Hepatocyte (in vitro differentiated cells): ENCODE measurements around the gene PRPF8. TPM values are rescaled to one million over a fixed set of nuclear protein-coding genes. Genes with fewer than 3 reads are reported as not detected.
"Not testable (repeated sequence)": the region's sequence is repeated elsewhere in the genome, so short reads cannot be mapped to it uniquely, and the experiment has no call there.

Experiments
- DNase-seq: peaks from one replicate; pipeline ENCODE4 v3.0.0-alpha.2; 2016; ENCODE audit warnings: low spot score
- H2AFZ ChIP-seq: fragments of 200-600 bp; sonication (generic); 2 replicates; pipeline ENCODE4 v1.6.0; 2016; ENCODE audit warnings: antibody characterized with exemption, mild to moderate bottlenecking
- H3K27ac ChIP-seq: fragments of 200-600 bp; sonication (generic); 2 replicates; pipeline ENCODE4 v1.5.1; 2016; ENCODE audit warnings: mild to moderate bottlenecking
- H3K27me3 ChIP-seq: fragments of 200-600 bp; sonication (generic); 2 replicates; pipeline ENCODE4 v1.6.1; 2016
- H3K36me3 ChIP-seq: fragments of 200-600 bp; sonication (generic); replicated peaks from 2 replicates; pipeline ENCODE4 v1.5.1; 2016; ENCODE audit warnings: low read depth; ENCODE audit not compliant: insufficient read depth
- H3K4me1 ChIP-seq: fragments of 200-600 bp; sonication (generic); 2 replicates; pipeline ENCODE4 v1.5.1; 2016; ENCODE audit warnings: mild to moderate bottlenecking, moderate library complexity; ENCODE audit not compliant: insufficient read depth
- H3K4me2 ChIP-seq: fragments of 200-600 bp; sonication (generic); 2 replicates; pipeline ENCODE4 v1.6.0; 2016
- H3K4me3 ChIP-seq: fragments of 200-600 bp; sonication (generic); 2 replicates; pipeline ENCODE4 v1.5.1; 2016; ENCODE audit warnings: mild to moderate bottlenecking
- H3K79me2 ChIP-seq: fragments of 200-600 bp; sonication (generic); 2 replicates; pipeline ENCODE4 v1.6.0; 2017; ENCODE audit warnings: mild to moderate bottlenecking
- H3K9me2 ChIP-seq: fragments of 200-600 bp; sonication (generic); replicated peaks from 2 replicates; pipeline ENCODE4 v1.6.0; 2017; ENCODE audit warnings: mild to moderate bottlenecking; ENCODE audit not compliant: insufficient read depth
- H3K9me3 ChIP-seq: fragments of 200-600 bp; sonication (generic); 2 replicates; pipeline ENCODE4 v1.5.1; 2016; ENCODE audit warnings: low read depth, mild to moderate bottlenecking
- H4K20me1 ChIP-seq: fragments of 200-600 bp; sonication (generic); 2 replicates; pipeline ENCODE4 v1.6.0; 2016; ENCODE audit warnings: mild to moderate bottlenecking; ENCODE audit not compliant: insufficient read depth, poor library complexity, severe bottlenecking
- CTCF ChIP-seq: fragments of 200-600 bp; sonication (generic); IDR thresholded peaks from 2 replicates; pipeline ENCODE4 v1.5.1; 2016; ENCODE audit warnings: antibody characterized with exemption, mild to moderate bottlenecking; ENCODE audit not compliant: poor library complexity
- EZH2 ChIP-seq: fragments of 200-600 bp; sonication (generic); IDR thresholded peaks from 2 replicates; pipeline ENCODE4 v1.6.1; 2016; ENCODE audit warnings: antibody characterized with exemption, mild to moderate bottlenecking, borderline replicate concordance
- EZH2phosphoT487 ChIP-seq: fragments of 200-600 bp; sonication (generic); IDR thresholded peaks from one replicate; pipeline ENCODE4 v1.6.1; 2018; ENCODE audit warnings: antibody characterized with exemption, mild to moderate bottlenecking, low read depth, moderate library complexity; ENCODE audit not compliant: unreplicated experiment, severe bottlenecking
- WGBS: methylation state at CpG from one replicate; pipeline ENCODE4 v1.1.6; 2016; ENCODE audit warnings: low lambda C conversion rate; ENCODE audit errors: missing lambda C conversion rate; 5-methylcytosine and 5-hydroxymethylcytosine counted together
- polyA plus RNA-seq: library from polyadenylated mRNA; unstranded; fragments of >200 nt; fragmentation: Nextera tagmentation; extraction: Ambion mirVana; gene quantifications from 2 replicates; pipeline ENCODE4 v1.2.1, GENCODE V29; 2016
- total RNA-seq: library from RNA; depleted of rRNA; stranded (reverse); fragments of >200 nt; gene quantifications from 2 replicates; pipeline ENCODE4 v1.2.3, GENCODE V29; 2014

The PRPF8 gene
- total and polyA plus RNA-seq, 2 experiments from 2014 or later, result 107 to 119 TPM

DNA sequence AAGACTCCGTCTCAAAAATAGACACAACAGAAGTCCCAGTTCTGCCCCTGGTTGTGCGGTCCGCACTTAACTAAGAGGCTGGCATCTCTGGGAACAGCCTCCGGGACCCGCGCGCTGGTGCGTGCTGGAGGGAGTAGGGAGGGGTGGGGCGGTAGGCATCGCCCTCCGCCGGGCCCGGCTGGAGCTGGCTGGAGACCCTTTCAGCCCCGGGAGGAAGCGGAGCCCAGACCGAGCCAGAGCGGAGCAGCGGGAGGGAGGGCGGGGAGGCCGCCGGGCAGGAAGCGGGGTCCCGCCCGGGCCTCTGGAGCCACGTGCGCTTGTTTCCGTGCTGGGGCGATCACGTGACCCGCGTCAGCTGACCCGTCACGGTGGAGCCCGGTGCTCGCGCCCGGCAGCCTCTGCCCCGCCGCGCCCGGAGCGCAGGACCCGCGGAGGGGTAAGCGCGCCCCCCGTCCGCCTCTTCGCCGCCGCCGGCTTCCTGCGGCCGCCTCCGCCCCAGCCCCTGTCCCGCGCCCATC, 39.7 kb upstream of the PRPF8 start, which contains the start of gene WDR81:
Gene WDR81 (plus strand): TSS at position 354 of the 518 bp plus-strand sequence. CDS start 256 bp downstream, outside the sequence.
- Histone ChIP-seq H3K4me3 (peak within 1 kb of the TSS; percentile 62), H3K79me2 (peaks cover 27% of the 10 kb centered on the region), H4K20me1 (no peaks in the 10 kb centered on the region), H3K27ac (peak within 1 kb of the TSS; percentile 80), H3K4me1 (peaks cover 15% of the 10 kb centered on the region), H3K9me2 (no peaks in the 10 kb centered on the region), H3K4me2 (peak within 1 kb of the TSS; percentile 100), H3K27me3 (no peaks in the 10 kb centered on the region), H2AFZ (peak within 1 kb of the TSS; percentile 99), H3K36me3 (no peaks in the 10 kb centered on the region), H3K9me3 (no peaks in the 10 kb centered on the region)
- 5% methylated on average over 3 of the region's 57 CpGs for WGBS
- no peak for TF ChIP-seq CTCF
- no peak for TF ChIP-seq EZH2
- no peak for TF ChIP-seq EZH2phosphoT487
- peak; percentile 95 for DNase-seq

- H3K27ac ChIP-seq, H3K9me3 ChIP-seq, H3K9me2 ChIP-seq, H3K4me3 ChIP-seq, H3K27me3 ChIP-seq, H3K36me3 ChIP-seq, H2AFZ ChIP-seq, H3K4me2 ChIP-seq, H4K20me1 ChIP-seq: not testable (repeated sequence)
- WGBS, result 97% methylated on average over 8 of the region's 8 CpGs
- H3K4me1 ChIP-seq, result peaks cover 25% of the 10 kb centered on the region
- peak; percentile 13 for DNase-seq
- peaks cover 23% of the 10 kb centered on the region for H3K79me2 ChIP-seq
Measured at GRCh38 chr17:1722022-1722421, 37.4 kb upstream of the PRPF8 start.

- TF ChIP-seq EZH2 (no peak), CTCF (peak; percentile 99), EZH2phosphoT487 (no peak)
- Histone ChIP-seq H3K9me2 (no peaks in the 10 kb centered on the region), H3K9me3 (no peaks in the 10 kb centered on the region), H2AFZ (no peak overlapping the region), H3K4me1 (peaks cover 25% of the 10 kb centered on the region), H3K4me3 (no peak overlapping the region), H3K79me2 (peaks cover 15% of the 10 kb centered on the region), H4K20me1 (no peaks in the 10 kb centered on the region), H3K27ac (no peak overlapping the region), H3K4me2 (no peak overlapping the region), H3K36me3 (no peaks in the 10 kb centered on the region), H3K27me3 (no peaks in the 10 kb centered on the region)
- DNase-seq, result peak; percentile 73
- 50% methylated on average over 11 of the region's 11 CpGs for WGBS
Measured at GRCh38 chr17:1720856-1721386, 36.3 kb upstream of the PRPF8 start.

DNA sequence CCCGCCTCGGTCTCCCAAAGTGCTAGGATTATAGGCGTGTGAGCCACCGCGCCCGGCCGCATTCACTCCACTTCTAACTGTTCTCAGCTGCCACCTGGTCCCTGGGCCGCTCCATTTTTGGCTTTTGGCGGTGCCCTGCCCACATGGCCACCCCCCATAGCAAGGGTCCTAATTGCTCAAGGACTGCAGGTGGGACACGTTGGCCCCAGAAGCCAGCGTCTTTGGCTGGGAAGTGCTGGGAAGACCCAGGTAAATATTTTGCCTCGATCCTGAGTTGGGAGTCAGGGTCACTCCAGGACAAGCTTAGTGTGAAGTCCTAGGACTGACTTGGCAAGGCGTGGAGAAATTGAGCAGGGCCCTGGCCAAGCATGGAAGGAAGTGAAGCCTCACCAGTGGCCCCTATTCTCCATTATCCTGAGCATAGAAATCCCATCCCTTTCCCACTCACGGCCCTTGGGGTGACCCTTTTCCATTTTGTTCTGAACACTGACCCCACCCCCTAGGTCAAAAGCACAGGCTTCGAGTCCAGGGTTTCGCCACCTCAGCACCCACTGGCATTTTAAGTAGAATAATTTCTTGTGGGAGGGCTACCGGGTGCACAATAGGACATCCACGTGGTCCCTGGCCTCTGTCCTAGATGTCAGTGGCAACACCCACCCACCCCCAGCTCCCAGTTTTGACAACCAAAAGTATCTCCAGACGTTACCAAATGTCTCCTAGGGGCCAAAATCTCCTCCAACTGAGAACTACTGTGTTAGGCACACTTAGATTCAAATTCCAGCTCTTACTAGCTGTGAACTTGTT, 33.9 kb upstream of the PRPF8 start:
- H3K9me2 ChIP-seq, result no peaks in the 10 kb centered on the region
- no peaks in the 10 kb centered on the region for H3K27me3 ChIP-seq
- H3K27ac ChIP-seq, result peak overlapping the region; percentile 95
- peak overlapping the region; percentile 73 for H3K4me2 ChIP-seq
- peaks cover 12% of the 10 kb centered on the region for H4K20me1 ChIP-seq
- peaks cover 20% of the 10 kb centered on the region for H3K4me1 ChIP-seq
- no peaks in the 10 kb centered on the region for H3K36me3 ChIP-seq
- H3K79me2 ChIP-seq, result peaks cover 13% of the 10 kb centered on the region
- DNase-seq, result peak; percentile 8
- TF ChIP-seq EZH2phosphoT487 (no peak), EZH2 (no peak), CTCF (no peak)
- H3K9me3 ChIP-seq, result no peaks in the 10 kb centered on the region
- H3K4me3 ChIP-seq, result no peak overlapping the region
- WGBS, result 84% methylated on average over 19 of the region's 19 CpGs
- no peak overlapping the region for H2AFZ ChIP-seq
